Retinal pigment epithelial cell (primary cell): ENCODE data around the gene LRP8.

Experiments
- DNase-seq: peaks from one replicate; pipeline ENCODE4 v3.0.0-alpha.2; 2010; ENCODE audit warnings: low read depth
- H3K4me3 ChIP-seq: 2 replicates; pipeline ENCODE4 v1.5.1; 2011; ENCODE audit warnings: mild to moderate bottlenecking, low read length, control low read depth, moderate library complexity
- TF ChIP-seq, protein P1 (sequence below): conservative IDR thresholded peaks from 2 replicates; pipeline ENCODE4 v1.5.1; 2011; ENCODE audit warnings: low read depth, low read length, control low read depth, inconsistent platforms

LRP8 gene

DNA sequence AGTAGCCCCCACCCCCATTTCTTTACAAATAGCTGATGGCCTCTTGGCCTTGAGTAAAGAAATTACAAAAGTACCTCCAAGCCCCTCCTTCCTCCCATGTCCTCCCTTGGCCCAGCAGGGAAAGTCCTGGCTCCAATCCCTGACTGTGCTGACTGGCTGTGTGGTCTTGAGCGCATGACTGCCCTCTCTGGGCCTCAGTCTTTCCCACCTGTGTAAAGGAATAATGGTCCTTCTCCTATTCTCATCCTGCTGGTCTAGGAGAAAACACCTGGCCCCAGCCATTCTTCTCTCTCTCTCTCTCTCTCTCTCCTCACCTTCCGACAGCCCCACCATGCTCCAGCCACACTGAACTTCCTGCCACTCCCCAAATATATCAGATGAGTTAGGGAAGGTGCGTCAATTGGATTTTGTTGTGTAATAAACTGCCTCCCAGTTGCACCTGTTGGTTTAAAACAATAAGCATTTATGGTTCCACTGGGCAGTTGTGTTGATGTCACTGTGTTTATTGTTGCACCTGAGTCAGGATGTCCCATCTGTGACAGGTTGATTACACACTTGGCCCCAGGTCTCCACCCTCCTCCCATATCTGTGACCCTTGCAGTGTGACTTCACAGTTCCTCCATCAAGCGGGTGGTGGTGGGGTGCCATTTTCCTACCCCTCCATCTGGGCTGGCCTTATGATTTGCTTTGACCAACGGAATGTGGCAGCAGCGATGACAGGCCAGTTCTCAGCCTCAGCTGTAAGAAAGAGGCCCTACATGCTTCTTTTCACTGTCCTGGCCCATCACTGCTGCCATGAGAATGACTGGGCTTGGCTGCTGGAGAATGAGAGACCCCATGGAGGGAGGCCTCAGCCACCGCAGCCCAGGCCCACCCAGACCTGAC lies 22.3 kb upstream of the LRP8 start:
- H3K4me3 ChIP-seq: no peak overlapping the region
- TF ChIP-seq, protein P1, sequence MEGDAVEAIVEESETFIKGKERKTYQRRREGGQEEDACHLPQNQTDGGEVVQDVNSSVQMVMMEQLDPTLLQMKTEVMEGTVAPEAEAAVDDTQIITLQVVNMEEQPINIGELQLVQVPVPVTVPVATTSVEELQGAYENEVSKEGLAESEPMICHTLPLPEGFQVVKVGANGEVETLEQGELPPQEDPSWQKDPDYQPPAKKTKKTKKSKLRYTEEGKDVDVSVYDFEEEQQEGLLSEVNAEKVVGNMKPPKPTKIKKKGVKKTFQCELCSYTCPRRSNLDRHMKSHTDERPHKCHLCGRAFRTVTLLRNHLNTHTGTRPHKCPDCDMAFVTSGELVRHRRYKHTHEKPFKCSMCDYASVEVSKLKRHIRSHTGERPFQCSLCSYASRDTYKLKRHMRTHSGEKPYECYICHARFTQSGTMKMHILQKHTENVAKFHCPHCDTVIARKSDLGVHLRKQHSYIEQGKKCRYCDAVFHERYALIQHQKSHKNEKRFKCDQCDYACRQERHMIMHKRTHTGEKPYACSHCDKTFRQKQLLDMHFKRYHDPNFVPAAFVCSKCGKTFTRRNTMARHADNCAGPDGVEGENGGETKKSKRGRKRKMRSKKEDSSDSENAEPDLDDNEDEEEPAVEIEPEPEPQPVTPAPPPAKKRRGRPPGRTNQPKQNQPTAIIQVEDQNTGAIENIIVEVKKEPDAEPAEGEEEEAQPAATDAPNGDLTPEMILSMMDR: no peak
- no peak for DNase-seq

DNA sequence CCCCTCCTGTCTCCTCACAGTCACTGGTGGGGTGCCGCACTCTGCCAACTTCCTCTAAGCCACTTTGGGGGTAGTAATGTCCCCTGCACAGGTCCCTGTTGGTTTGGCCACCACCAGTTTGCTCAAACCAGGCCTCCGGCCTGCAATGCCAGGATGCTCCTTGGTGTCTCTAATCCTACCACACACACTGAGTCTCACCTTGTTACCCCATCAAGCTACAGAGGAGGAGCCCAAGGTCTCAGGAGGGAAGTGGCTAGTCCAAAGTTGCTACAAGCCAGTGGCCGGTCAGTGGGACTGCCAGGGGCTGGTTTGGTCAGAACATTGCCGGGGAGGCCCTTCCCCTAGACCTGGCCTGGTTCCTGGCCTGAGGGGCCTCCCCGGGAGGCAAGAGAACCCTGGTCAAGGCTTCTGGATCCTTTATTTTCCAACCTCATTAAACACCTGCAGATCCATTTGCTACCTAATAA lies 21.5 kb upstream of the LRP8 start:
- H3K4me3 ChIP-seq: no peak overlapping the region
- TF ChIP-seq, protein P1: no peak
- DNase-seq: no peak

DNA sequence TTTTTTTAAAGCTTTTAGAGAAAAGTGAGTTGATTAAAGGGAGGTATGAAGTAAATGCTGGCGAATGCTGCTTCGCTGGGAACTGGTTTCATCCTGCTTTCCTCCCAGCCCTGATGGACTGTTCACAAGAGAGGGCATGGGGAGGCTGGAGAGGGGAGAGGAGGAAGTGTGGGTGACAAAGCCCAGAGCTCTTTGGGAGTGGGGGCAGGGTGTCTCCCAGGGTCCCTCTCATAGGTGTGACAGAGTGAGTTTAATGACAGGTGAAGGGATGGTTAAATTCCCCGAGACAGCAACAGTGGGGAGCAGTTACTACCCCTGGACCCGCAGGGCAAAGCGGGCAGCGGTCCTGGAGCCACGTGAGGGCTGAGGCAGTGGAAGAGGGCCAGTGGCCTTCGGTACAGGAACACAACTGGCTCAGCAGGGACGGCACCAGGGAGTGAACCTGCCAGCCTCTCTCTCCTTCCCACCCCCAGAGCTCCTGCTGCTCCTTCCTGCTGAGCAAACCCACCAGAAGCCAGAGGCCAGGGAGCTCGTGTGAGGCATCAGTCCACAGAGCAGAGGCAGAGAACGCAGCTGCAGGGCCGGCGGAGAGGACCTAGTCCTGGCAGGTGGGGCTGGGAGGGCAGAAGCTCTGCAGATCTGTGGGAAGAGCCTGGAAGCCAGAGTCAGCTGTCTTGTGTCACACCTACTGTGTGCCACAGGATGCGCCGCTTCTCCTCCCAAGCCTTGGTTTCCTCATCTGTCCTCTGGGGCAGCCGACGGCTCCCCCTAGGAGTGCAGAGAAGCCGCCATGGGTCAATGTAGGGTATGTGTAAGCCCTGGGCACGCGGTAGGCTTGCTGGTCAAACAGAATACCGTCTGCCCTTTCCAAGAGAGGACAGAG lies 20.9 kb upstream of the LRP8 start:
- DNase-seq: no peak
- no peak overlapping the region for H3K4me3 ChIP-seq
- TF ChIP-seq, protein P1: no peak

DNA sequence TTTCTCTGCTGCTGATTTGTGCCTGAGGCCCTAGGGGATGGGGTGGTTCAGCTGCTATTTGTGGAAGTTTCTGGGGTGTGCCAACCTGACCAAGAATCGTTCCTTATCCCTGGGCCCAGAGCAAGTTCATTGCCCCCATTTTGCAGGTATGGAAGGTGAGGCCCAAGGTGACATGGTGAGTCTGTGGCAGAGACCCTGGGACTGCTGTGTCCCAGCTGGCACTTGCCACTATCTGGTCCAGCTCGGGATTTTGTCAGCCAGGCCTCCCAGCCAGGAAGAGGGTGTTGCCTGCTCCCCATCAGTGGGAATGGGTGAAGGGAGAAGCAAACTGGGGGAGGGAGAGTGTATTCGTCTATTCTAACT lies 18.9 kb upstream of the LRP8 start:
- no peak overlapping the region for H3K4me3 ChIP-seq
- no peak for DNase-seq
- TF ChIP-seq, protein P1: no peak

DNA sequence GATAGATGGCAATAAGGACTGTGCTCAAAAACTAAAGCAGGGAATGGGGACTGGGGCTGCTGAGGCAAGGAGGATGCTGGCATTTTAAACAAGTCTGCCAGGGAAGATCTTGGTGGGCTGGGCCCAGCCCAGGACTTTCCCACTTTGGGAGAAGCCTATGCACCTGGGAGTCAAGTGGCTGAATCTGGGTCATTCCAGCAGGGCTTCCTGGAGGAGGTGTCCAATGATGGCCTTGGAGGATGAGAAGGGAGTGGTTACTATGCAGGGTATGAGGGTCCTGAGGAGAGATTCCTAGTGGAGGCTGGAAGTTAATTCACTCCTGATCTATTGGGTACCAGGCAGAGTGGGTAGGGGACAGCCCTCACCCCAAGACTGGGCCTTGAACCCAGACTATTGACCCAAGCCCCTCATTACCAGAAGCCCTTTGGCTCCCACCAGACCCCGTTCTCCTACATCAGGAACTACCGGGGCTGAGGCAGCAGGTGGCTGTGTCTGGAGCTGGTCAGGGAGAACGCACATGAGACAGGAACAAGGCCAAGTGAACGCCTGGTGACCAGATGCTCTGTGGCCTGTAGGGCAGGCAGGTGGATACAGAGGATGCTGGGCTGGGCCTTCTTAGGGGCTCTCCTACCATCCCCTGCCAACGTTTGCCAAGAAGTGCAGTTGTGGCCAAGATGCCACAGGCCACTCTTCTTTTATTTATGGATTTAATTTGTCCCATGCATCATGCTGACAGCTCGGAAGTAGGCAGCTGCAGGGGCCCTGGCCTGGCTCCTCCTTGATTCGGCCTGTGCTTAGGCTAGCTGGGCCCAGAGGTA lies 18.3 kb upstream of the LRP8 start:
- DNase-seq: no peak
- TF ChIP-seq, protein P1: no peak
- no peak overlapping the region for H3K4me3 ChIP-seq

DNA sequence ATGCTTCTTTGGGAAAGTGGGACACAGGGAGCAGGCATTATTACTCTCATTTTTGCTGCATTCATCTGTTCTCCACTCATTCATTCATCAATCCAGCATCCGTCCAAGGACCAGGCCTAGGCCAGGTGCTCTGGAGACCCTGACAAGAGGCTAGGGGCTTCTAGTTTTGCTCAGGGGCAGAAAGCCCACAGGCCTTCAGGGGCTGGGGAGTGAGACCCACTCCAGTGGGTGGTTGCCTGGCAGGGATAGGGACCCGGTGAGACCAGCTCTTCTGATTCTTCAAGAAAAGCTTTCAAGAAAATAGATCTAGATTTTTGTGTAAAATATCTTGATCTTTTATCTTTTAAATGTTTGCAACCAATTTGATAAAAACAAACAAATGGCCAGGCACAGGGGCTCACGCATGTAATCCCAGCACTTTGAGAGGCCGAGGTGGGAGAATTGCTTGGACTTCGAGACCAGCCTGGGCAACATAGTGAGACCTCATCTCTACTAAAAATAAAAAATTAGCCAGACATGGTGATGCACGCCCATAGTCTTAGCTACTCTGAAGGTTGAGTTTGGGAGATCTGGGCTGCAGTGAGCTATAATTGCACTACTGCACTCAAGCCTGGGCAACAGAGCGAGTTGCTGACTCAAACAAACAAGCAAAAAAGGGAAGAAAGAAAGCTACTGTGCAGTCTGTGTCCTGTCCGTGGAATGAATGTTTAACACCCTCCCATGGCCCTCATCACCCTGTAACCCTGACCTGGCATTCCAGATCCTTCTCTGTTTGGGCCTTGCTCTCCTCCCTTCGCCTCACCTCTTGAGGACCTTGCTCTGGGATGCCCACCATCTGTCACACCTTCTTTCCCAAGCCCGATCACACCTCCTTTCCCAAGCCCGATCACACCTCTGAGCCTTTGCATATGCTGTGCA lies 17.3 kb upstream of the LRP8 start:
- TF ChIP-seq, protein P1: no peak
- no peak overlapping the region for H3K4me3 ChIP-seq
- DNase-seq: no peak
